DOHH2 (cell line): Measurements from ENCODE around the gene MSMP.

Experiments used
- EZH2phosphoT487 ChIP-seq: fragments of 200-600 bp; sonication (generic); IDR thresholded peaks from 2 replicates; pipeline ENCODE4 v1.6.1; 2017; ENCODE audit warnings: borderline replicate concordance, mild to moderate bottlenecking, antibody characterized with exemption, low read length, moderate library complexity, mixed read lengths
- TF ChIP-seq, protein P1 (sequence below): fragments of 200-600 bp; sonication (generic); IDR thresholded peaks from one replicate; pipeline ENCODE4 v1.5.1; 2014; ENCODE audit warnings: antibody characterized with exemption, mild to moderate bottlenecking, low read depth, low read length; ENCODE audit not compliant: poor library complexity, severe bottlenecking

DNA sequence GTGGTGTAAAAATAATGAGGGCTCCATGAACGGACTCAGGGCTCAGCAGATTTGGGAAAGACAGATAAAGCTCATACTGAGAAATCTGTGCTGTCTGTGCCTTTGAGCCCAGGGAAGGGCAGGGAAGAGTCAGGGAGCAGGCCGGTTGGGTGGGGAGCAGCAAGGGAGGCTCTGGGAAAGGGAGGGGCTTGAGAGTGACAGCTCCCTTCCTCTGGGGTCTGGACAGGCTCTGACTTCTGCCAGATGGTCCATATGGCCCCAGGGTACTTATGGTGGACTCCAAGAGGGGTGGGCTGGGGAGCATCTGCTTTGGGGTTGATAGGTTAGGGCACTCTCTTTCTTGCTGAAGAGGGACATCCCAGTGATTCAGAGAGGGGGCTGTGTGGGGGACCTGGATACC is 39.4 kb upstream of the MSMP start:
- TF ChIP-seq, protein P1, sequence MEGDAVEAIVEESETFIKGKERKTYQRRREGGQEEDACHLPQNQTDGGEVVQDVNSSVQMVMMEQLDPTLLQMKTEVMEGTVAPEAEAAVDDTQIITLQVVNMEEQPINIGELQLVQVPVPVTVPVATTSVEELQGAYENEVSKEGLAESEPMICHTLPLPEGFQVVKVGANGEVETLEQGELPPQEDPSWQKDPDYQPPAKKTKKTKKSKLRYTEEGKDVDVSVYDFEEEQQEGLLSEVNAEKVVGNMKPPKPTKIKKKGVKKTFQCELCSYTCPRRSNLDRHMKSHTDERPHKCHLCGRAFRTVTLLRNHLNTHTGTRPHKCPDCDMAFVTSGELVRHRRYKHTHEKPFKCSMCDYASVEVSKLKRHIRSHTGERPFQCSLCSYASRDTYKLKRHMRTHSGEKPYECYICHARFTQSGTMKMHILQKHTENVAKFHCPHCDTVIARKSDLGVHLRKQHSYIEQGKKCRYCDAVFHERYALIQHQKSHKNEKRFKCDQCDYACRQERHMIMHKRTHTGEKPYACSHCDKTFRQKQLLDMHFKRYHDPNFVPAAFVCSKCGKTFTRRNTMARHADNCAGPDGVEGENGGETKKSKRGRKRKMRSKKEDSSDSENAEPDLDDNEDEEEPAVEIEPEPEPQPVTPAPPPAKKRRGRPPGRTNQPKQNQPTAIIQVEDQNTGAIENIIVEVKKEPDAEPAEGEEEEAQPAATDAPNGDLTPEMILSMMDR = no peak
- no peak for TF ChIP-seq EZH2phosphoT487
